ENCODE measurements around the gene PCAT7. TPM values are rescaled to one million over a fixed set of nuclear protein-coding genes. Genes with fewer than 3 reads are reported as not detected.
"Not testable (repeated sequence)": the region's sequence is repeated elsewhere in the genome, so short reads cannot be mapped to it uniquely, and the experiment has no call there.

Gene PCAT7
- total and polyA plus RNA-seq, 2 of the 4 experiments (the other 2 are of a cell fraction), result not detected

DNA sequence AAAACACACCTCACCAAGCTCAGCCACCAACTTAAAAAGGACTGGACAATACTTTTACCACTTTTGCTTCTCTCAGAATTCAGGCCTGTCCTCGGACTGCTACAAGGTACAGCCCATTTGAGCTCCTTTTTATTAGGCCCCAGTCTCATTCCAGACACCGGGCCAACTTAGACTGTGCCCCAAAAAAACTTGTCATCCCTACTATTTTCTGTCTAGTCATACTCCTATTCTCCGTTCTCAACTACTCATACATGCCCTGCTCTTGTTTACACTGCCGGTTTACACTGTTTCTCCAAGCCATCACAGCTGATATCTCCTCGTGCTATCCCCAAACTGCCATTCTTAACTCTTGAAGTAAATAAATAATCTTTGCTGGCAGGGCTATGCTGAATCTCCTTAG, 10.5 kb upstream of the PCAT7 start:
- H3K9me1 ChIP-seq (ENCODE audit: insufficient read depth, low read length); intact Hi-C loops (cut with micrococcal nuclease); H3K9ac ChIP-seq (ENCODE audit: low read depth, low read length); H4K91ac ChIP-seq (ENCODE audit: insufficient read depth, low read depth, low read length); dilution Hi-C loops (cut with HindIII; ENCODE audit: low sequenced_read_pairs, unreplicated experiment); H3K56ac ChIP-seq (ENCODE audit: extremely low read depth, insufficient read depth, low read length); H2BK5ac ChIP-seq (ENCODE audit: low read depth, low read length, poor library complexity, severe bottlenecking); H4K20me1 ChIP-seq (ENCODE audit: insufficient read depth, low read length); H3K18ac ChIP-seq (ENCODE audit: low read depth, low read length); H3K4ac ChIP-seq (ENCODE audit: low read depth, low read length); H3K4me3 ChIP-seq (ENCODE audit: insufficient read depth, low read depth, low read length); BruUV-seq (replicated peaks); H4K8ac ChIP-seq (ENCODE audit: low read depth in 2 of 2, low read length in 2 of 2); H3K36me3 ChIP-seq (ENCODE audit: control insufficient read depth, insufficient read depth, low read length); H2BK15ac ChIP-seq (ENCODE audit: low read depth, low read length); H2BK20ac ChIP-seq (ENCODE audit: low read depth, low read length); H3K14ac ChIP-seq (replicated peaks; ENCODE audit: low read depth, low read length); H2AK5ac ChIP-seq (ENCODE audit: low read depth, low read length); H2BK120ac ChIP-seq (ENCODE audit: low read depth, low read length); CTCF ChIA-PET; H3K23ac ChIP-seq (ENCODE audit: low read depth, low read length); H3K9me3 ChIP-seq (ENCODE audit: control insufficient read depth, insufficient read depth, low read length); H2AFZ ChIP-seq (replicated peaks; ENCODE audit: low read length, poor library complexity); DNase-seq; ATAC-seq (ENCODE audit: low read depth); POLR2A ChIA-PET (ENCODE audit: unreplicated experiment); H3K27me3 ChIP-seq (ENCODE audit: control insufficient read depth, insufficient read depth, low read length); H3K27ac ChIP-seq (ENCODE audit: insufficient read depth, low read length); H3K79me1 ChIP-seq (ENCODE audit: low read depth in 1 of 2, low read length in 2 of 2); in situ Hi-C loops (cut with MboI; ENCODE audit: low sequenced_read_pairs); H2AK9ac ChIP-seq (replicated peaks; ENCODE audit: low read depth, low read length, poor library complexity); H4K5ac ChIP-seq (ENCODE audit: low read depth, low read length); H3K4me1 ChIP-seq (ENCODE audit: control insufficient read depth, insufficient read depth, low read length); H3K4me2 ChIP-seq (ENCODE audit: low read depth, low read length): not testable (repeated sequence)
- WGBS, 2 experiments (ENCODE audit: extremely low coverage in 2 of 2, insufficient read length in 1 of 2), result no CpG with 5 or more reads among the region's 5 CpGs

All from IMR-90 (cell line).